ENCODE measurements around the gene WDTC1.

DNA sequence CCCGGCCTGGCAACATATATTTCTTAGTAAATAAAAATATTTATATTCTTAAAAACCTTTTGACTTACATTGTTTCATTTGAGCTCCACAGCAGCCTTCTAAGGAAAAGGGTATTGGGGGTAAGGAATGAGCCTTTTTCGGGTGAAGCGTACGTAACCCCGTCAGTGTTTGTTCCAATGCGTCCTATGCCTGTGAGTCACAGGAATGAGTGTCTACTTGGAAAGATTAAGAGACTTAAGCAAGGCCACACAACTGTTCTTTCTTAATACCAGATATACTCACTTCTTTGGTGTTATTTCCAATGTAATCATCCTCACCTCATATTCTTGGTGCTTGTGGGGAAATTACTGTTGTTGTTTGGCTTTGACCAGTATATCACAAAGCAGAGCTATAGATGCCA lies 22.7 kb downstream of the WDTC1 start:
- no peak for TF ChIP-seq SIN3A (IDR thresholded peaks at IDR 0.05; ENCODE audit: borderline replicate concordance, insufficient read depth, low read length)
- TF ChIP-seq TAF1 (IDR thresholded peaks at IDR 0.05; ENCODE audit: borderline replicate concordance, insufficient read depth, low read length): no peak
- no peak for TF ChIP-seq FOXP2 (optimal IDR thresholded peaks at IDR 0.05; ENCODE audit: borderline replicate concordance, extremely low read depth, extremely low read length, insufficient read depth)
- TF ChIP-seq POLR2AphosphoS5 (IDR thresholded peaks at IDR 0.05; ENCODE audit: low read depth, low read length): no peak
- TF ChIP-seq, protein P1, sequence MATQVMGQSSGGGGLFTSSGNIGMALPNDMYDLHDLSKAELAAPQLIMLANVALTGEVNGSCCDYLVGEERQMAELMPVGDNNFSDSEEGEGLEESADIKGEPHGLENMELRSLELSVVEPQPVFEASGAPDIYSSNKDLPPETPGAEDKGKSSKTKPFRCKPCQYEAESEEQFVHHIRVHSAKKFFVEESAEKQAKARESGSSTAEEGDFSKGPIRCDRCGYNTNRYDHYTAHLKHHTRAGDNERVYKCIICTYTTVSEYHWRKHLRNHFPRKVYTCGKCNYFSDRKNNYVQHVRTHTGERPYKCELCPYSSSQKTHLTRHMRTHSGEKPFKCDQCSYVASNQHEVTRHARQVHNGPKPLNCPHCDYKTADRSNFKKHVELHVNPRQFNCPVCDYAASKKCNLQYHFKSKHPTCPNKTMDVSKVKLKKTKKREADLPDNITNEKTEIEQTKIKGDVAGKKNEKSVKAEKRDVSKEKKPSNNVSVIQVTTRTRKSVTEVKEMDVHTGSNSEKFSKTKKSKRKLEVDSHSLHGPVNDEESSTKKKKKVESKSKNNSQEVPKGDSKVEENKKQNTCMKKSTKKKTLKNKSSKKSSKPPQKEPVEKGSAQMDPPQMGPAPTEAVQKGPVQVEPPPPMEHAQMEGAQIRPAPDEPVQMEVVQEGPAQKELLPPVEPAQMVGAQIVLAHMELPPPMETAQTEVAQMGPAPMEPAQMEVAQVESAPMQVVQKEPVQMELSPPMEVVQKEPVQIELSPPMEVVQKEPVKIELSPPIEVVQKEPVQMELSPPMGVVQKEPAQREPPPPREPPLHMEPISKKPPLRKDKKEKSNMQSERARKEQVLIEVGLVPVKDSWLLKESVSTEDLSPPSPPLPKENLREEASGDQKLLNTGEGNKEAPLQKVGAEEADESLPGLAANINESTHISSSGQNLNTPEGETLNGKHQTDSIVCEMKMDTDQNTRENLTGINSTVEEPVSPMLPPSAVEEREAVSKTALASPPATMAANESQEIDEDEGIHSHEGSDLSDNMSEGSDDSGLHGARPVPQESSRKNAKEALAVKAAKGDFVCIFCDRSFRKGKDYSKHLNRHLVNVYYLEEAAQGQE (IDR thresholded peaks at IDR 0.05; ENCODE audit: insufficient read depth in 1 of 2, low read depth in 2 of 2, low read length in 2 of 2): no peak

Data from PFSK-1 (cell line).